Prostate gland (tissue), 2 donors: ENCODE measurements around the gene EIF4EBP2.

Experiments
- POLR2A ChIP-seq: fragments of 450-650 bp; IDR thresholded peaks from one replicate; pipeline ENCODE4 v1.6.1; 2016; ENCODE audit warnings: antibody characterized with exemption, mild to moderate bottlenecking
- TF ChIP-seq, protein P1 (sequence below), 4 experiments: fragments of 200-600 bp in 2 of 4; fragments of 450-650 bp in 2 of 4; sonication (generic) in 2 of 4; IDR thresholded peaks; 1 replicate in 3 of 4; 2 replicates in 1 of 4; pipeline ENCODE4 v1.5.1; 2016 to 2019; ENCODE audit warnings: antibody characterized with exemption in 4 of 4, mild to moderate bottlenecking in 2 of 4, moderate library complexity in 2 of 4

DNA sequence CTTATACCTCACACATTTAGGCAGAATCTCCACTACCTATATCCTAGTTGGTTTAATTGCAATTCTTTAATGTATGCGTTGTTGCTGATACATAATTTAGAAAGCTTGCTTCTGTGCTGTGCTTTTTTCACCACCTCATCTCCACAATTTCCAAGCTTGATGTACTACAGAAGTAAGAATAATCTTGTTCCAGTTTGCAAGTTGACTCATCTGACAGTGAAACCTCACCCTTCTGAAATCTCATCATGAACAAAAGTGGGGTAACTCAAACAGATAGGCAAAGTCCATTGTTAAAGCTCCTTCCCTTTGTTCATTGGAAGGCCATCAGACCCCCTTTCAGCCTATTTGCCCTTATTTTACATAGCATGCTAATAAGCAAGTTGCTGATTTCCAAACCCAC, 13.6 kb downstream of the EIF4EBP2 start:
- TF ChIP-seq, protein P1, sequence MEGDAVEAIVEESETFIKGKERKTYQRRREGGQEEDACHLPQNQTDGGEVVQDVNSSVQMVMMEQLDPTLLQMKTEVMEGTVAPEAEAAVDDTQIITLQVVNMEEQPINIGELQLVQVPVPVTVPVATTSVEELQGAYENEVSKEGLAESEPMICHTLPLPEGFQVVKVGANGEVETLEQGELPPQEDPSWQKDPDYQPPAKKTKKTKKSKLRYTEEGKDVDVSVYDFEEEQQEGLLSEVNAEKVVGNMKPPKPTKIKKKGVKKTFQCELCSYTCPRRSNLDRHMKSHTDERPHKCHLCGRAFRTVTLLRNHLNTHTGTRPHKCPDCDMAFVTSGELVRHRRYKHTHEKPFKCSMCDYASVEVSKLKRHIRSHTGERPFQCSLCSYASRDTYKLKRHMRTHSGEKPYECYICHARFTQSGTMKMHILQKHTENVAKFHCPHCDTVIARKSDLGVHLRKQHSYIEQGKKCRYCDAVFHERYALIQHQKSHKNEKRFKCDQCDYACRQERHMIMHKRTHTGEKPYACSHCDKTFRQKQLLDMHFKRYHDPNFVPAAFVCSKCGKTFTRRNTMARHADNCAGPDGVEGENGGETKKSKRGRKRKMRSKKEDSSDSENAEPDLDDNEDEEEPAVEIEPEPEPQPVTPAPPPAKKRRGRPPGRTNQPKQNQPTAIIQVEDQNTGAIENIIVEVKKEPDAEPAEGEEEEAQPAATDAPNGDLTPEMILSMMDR (IDR thresholded peaks at IDR 0.05), result no peak
- TF ChIP-seq POLR2A, result no peak
